ENCODE results near the gene B4GALT1. TPM values are rescaled to one million over a fixed set of nuclear protein-coding genes. Genes with fewer than 3 reads are reported as not detected.

B4GALT1 gene
- total and polyA plus RNA-seq, 2 of the 8 experiments (the other 6 are each of a cell fraction or from before 2014, with no cell fraction given): 12.8 to 18.2 TPM

- Histone ChIP-seq H3K9me3 (ENCODE audit: insufficient read depth in 2 of 2, low read depth in 1 of 2, low read length in 1 of 2) (no peaks in the 10 kb centered on the region), H4K91ac (replicated peaks; ENCODE audit: insufficient read length, low read length) (no peak overlapping the region), H4K20me1 (replicated peaks in 1 of 2; ENCODE audit: control insufficient read depth in 1 of 2, insufficient read depth in 2 of 2, low read length in 2 of 2) (peaks cover 0 to 7% of the 10 kb centered on the region in 2 experiments), H3K23me2 (ENCODE audit: low read depth, low read length) (peaks cover 9% of the 10 kb centered on the region; the same call in 1 of the 2 replicates), H2AFZ (ENCODE audit: low read length) (no peak overlapping the region; the same call in 1 of the 2 replicates), H4K5ac (ENCODE audit: insufficient read length, low read depth, low read length) (no peak overlapping the region), H3K56ac (replicated peaks; ENCODE audit: insufficient read length, low read depth, low read length) (no peak overlapping the region), H3K4me1 (replicated peaks in 1 of 4; ENCODE audit: control insufficient read depth in 3 of 4, insufficient read depth in 4 of 4, low read length in 3 of 4) (peaks cover 3 to 12% (median 6%) of the 10 kb centered on the region in 4 experiments; a peak in 4 of 7 replicates), H3K23ac (ENCODE audit: insufficient read length) (no peak overlapping the region), H3K79me2 (ENCODE audit: control insufficient read depth in 1 of 2, insufficient read depth in 2 of 2, low read length in 2 of 2) (peaks cover 0 to 6% of the 10 kb centered on the region in 2 experiments; a peak in 1 of 4 replicates), H3K9ac (replicated peaks in 1 of 4; ENCODE audit: extremely low read depth in 1 of 4, low read depth in 3 of 4, low read length in 3 of 4) (peak overlapping the region; percentile 58 to 75 (median 64)), H2BK20ac (ENCODE audit: low read length) (no peak overlapping the region), H3K18ac (ENCODE audit: extremely low read depth, low read length) (peak overlapping the region; percentile 64), H3K36me3 (ENCODE audit: control insufficient read depth in 2 of 4, insufficient read depth in 4 of 4, low read length in 3 of 4) (no peaks in the 10 kb centered on the region), H2BK15ac (ENCODE audit: low read length) (no peak overlapping the region; the same call in 1 of the 2 replicates), H3K27me3 (replicated peaks in 1 of 4; ENCODE audit: control insufficient read depth in 3 of 4, extremely low read depth in 1 of 4, insufficient read depth in 3 of 4, low read length in 3 of 4) (peaks cover 0 to 15% (median 6%) of the 10 kb centered on the region in 4 experiments; a peak in 3 of 7 replicates), H3K4ac (replicated peaks; ENCODE audit: insufficient read length, low read depth, low read length) (no peak overlapping the region), H2BK120ac (replicated peaks; ENCODE audit: low read depth, low read length) (no peak overlapping the region), H3K4me3 (ENCODE audit: extremely low read depth in 1 of 4, insufficient read depth in 2 of 4, low read depth in 3 of 4, low read length in 4 of 4) (peak overlapping the region; percentile 51 to 78 (median 66)), H3K14ac (ENCODE audit: insufficient read length) (no peak overlapping the region), H2AK5ac (ENCODE audit: low read depth, low read length) (no peak overlapping the region), H3K27ac (ENCODE audit: low read depth, low read length) (no peak overlapping the region), H3K79me1 (ENCODE audit: low read depth, low read length) (peaks cover 3% of the 10 kb centered on the region; the same call in 1 of the 2 replicates), H2BK12ac (ENCODE audit: low read depth, low read length) (no peak overlapping the region), H3K4me2 (ENCODE audit: insufficient read depth in 1 of 2, low read depth in 2 of 2, low read length in 2 of 2) (peak overlapping the region; percentile 75 to 96), H4K8ac (ENCODE audit: extremely low read depth, insufficient read depth, low read length) (peak overlapping the region; percentile 76; the same call in 1 of the 2 replicates), H2BK5ac (ENCODE audit: low read depth, low read length) (no peak overlapping the region)
- 10% methylated on average over 29 of the region's 51 CpGs; no CpG with 5 or more reads in 1 of the 2 experiments for WGBS, 2 experiments (ENCODE audit: extremely low coverage in 1 of 2, insufficient coverage in 1 of 2, insufficient read length in 1 of 2, insufficient replicate concordance in 2 of 2, low coverage in 1 of 2, low lambda C conversion rate in 2 of 2, missing lambda C conversion rate in 1 of 2)
- CTCF ChIA-PET (ENCODE audit: partially characterized antibody): interaction anchor here (0.6 to 1.2 kb wide), 4 partner anchors 28 to 60 kb away, joined by 3 read pairs; no protein-coding TSS in a partner anchor
- POLR2A ChIA-PET (ENCODE audit: partially characterized antibody): interaction anchor here (1.0 to 2.4 kb wide), 5 partner anchors 8 to 142 kb away, joined by 3 to 6 read pairs (median 4); partner anchors contain the start of gene DNAJA1
- FAIRE-seq: no peak
- TF ChIP-seq KDM4A (IDR thresholded peaks at IDR 0.05; ENCODE audit: low read depth, low read length, severe bottlenecking) (peak; percentile 77), ATF2 (IDR thresholded peaks at IDR 0.05; ENCODE audit: low read length) (no peak), GABPA (IDR thresholded peaks at IDR 0.05; ENCODE audit: borderline replicate concordance, insufficient read depth, low read length) (no peak), BACH1 (IDR thresholded peaks at IDR 0.05; ENCODE audit: low read length) (peak; percentile 9; the same call in 1 of the 2 replicates), CREB1 (IDR thresholded peaks at IDR 0.05) (0 out of 2 replicates have a peak, but pooled peaks have one; percentile 36), USF2 (IDR thresholded peaks at IDR 0.05; ENCODE audit: low read length) (no peak)
- no peak for DNase-seq (ENCODE audit: low read depth in 1 of 2, low spot score in 2 of 2)
Measured at GRCh38 chr9:33166231-33167083, 679 bp downstream of the B4GALT1 start.
